Keratinocyte (primary cell): ENCODE data around the gene MCM9.

Source experiments
- CTCF ChIP-seq, 3 experiments: IDR thresholded peaks in 1 of 3; conservative IDR thresholded peaks in 1 of 3; optimal IDR thresholded peaks in 1 of 3; 2 replicates in 2 of 3; 3 replicates in 1 of 3; pipeline versions ENCODE3 to v1.5.1; 2011; ENCODE audit warnings: low read length in 3 of 3, mild to moderate bottlenecking in 3 of 3, moderate library complexity in 2 of 3, control low read depth in 1 of 3, inconsistent platforms in 1 of 3; ENCODE audit not compliant: insufficient read depth in 2 of 3; ENCODE audit errors: extremely low read depth in 1 of 3
- EZH2 ChIP-seq: IDR thresholded peaks from one replicate; pipeline ENCODE4 v1.6.1; 2012; ENCODE audit warnings: inconsistent platforms, mild to moderate bottlenecking, low read length, moderate library complexity

DNA sequence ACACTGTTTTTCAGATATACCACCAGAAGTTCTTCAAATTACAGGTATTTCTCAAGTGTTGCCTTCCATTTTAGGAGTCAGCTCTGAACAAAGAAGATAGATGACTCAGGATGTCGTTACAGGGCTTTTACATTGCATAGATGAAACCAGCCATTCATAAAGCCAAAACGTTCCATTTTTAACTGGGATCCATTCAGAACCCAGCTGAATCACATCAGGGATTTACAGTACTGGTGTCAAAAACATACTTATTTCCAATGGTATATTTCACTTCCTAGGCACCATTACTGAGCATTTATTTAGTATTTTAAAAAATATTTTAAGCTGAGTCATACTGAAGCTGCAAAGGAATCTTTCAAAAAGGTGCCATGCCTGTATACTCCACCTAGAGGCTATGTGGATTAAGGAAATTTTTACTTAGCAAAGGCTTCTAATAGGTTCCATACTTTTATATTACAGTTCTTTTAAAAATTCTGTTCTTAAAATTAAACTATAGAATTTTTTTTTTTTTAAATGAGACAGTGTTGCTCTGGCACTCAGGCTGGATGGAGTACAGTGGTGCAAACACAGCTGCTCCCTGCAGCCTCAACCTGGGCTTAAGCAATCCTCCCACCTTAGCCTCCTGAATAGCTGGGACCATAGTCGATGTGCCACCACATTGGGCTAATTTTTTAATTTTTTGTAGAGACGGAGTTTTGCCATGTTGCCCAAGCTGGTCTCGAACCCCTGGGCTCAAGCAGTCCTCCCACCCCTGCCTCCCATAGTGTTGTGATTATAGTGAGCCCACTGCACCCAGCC, 38.4 kb downstream of the MCM9 start:
- TF ChIP-seq CTCF (optimal IDR thresholded peaks at IDR 0.05 in 1 of 3, IDR thresholded peaks at IDR 0.05 in 1 of 3, conservative IDR thresholded peaks at IDR 0.05 in 1 of 3; ENCODE audit: extremely low read depth in 1 of 3, insufficient read depth in 2 of 3, low read length in 3 of 3) (peak in 2 of 3 experiments; percentile 41 to 45), EZH2 (no peak)
